SK-N-SH (cell line): ENCODE data around the gene CACNA1D.

Experiments used
- EZH2phosphoT487 ChIP-seq: fragments of 200-600 bp; sonication (generic); IDR thresholded peaks from 2 replicates; pipeline ENCODE4 v1.6.1; 2017; ENCODE audit warnings: low read depth, mixed run types, mild to moderate bottlenecking, antibody characterized with exemption, moderate library complexity, borderline replicate concordance
- MEF2A ChIP-seq: IDR thresholded peaks from 2 replicates; pipeline ENCODE4 v1.4.0; 2012; ENCODE audit warnings: low read depth, borderline replicate concordance
- NRF1 ChIP-seq: IDR thresholded peaks from 2 replicates; pipeline ENCODE4 v1.6.1; 2012; ENCODE audit warnings: low read depth, mild to moderate bottlenecking, low read length
- POLR2AphosphoS5 ChIP-seq: IDR thresholded peaks from 2 replicates; pipeline ENCODE4 v1.6.1; 2012; ENCODE audit warnings: low read depth, low read length
- RAD21 ChIP-seq: IDR thresholded peaks from 2 replicates; pipeline ENCODE4 v1.6.1; 2012; ENCODE audit warnings: mild to moderate bottlenecking, low read length
- SMC3 ChIP-seq: IDR thresholded peaks from 2 replicates; pipeline ENCODE4 v1.6.1; 2012; ENCODE audit warnings: low read depth, low read length, improper control_type of control experiment
- TEAD4 ChIP-seq: IDR thresholded peaks from 2 replicates; pipeline ENCODE4 v1.4.0; 2012; ENCODE audit warnings: mild to moderate bottlenecking, borderline replicate concordance; ENCODE audit not compliant: insufficient read depth
- TF ChIP-seq, protein P1 (sequence below): fragments of 200-600 bp; sonication (generic); IDR thresholded peaks from 2 replicates; pipeline ENCODE4 v1.6.1; 2017; ENCODE audit warnings: antibody characterized with exemption, mild to moderate bottlenecking, moderate library complexity
- TF ChIP-seq, protein P2 (sequence below): fragments of 150-350 bp; IDR thresholded peaks from 2 replicates; pipeline ENCODE4 v1.6.1; 2017; ENCODE audit warnings: antibody characterized with exemption, low read length, low read depth, borderline replicate concordance
- TF ChIP-seq, protein P3 (sequence below): IDR thresholded peaks from 2 replicates; pipeline ENCODE4 v1.4.0; 2012; ENCODE audit warnings: low read depth, borderline replicate concordance
- TF ChIP-seq, protein P4 (sequence below): IDR thresholded peaks from 2 replicates; pipeline ENCODE4 v1.4.0; 2012; ENCODE audit warnings: low read depth
- TF ChIP-seq, protein P5 (sequence below): IDR thresholded peaks from 2 replicates; pipeline ENCODE4 v1.6.1; 2012; ENCODE audit warnings: mild to moderate bottlenecking, low read depth, low read length, moderate library complexity

DNA sequence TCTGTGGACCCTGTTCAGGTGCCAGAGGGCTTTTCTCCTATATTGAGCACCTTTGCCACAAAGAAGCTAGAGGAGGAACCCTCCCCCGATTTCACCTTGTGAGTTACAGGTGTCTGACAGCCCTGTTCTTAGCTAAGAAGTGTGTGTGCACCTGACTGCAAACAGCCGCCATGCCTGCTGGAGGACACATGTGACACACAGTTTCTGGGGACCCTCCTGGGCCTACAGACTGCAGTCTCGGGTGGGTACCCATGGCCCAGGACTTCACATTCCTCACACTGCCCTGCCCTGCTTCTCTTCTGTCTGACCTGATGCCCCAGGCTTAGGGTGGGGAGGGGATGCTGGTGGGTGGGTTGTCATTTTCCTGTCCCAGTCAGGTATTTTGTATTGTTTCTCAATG is 140.6 kb downstream of the CACNA1D start:
- TF ChIP-seq, protein P1, sequence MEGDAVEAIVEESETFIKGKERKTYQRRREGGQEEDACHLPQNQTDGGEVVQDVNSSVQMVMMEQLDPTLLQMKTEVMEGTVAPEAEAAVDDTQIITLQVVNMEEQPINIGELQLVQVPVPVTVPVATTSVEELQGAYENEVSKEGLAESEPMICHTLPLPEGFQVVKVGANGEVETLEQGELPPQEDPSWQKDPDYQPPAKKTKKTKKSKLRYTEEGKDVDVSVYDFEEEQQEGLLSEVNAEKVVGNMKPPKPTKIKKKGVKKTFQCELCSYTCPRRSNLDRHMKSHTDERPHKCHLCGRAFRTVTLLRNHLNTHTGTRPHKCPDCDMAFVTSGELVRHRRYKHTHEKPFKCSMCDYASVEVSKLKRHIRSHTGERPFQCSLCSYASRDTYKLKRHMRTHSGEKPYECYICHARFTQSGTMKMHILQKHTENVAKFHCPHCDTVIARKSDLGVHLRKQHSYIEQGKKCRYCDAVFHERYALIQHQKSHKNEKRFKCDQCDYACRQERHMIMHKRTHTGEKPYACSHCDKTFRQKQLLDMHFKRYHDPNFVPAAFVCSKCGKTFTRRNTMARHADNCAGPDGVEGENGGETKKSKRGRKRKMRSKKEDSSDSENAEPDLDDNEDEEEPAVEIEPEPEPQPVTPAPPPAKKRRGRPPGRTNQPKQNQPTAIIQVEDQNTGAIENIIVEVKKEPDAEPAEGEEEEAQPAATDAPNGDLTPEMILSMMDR = no peak
- TF ChIP-seq, protein P2, sequence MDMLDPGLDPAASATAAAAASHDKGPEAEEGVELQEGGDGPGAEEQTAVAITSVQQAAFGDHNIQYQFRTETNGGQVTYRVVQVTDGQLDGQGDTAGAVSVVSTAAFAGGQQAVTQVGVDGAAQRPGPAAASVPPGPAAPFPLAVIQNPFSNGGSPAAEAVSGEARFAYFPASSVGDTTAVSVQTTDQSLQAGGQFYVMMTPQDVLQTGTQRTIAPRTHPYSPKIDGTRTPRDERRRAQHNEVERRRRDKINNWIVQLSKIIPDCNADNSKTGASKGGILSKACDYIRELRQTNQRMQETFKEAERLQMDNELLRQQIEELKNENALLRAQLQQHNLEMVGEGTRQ = no peak
- no peak for TF ChIP-seq EZH2phosphoT487
- TF ChIP-seq POLR2AphosphoS5 = no peak
- TF ChIP-seq TEAD4 = no peak
- TF ChIP-seq, protein P3, sequence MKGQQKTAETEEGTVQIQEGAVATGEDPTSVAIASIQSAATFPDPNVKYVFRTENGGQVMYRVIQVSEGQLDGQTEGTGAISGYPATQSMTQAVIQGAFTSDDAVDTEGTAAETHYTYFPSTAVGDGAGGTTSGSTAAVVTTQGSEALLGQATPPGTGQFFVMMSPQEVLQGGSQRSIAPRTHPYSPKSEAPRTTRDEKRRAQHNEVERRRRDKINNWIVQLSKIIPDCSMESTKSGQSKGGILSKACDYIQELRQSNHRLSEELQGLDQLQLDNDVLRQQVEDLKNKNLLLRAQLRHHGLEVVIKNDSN = no peak
- TF ChIP-seq SMC3 = no peak
- no peak for TF ChIP-seq RAD21
- TF ChIP-seq, protein P4, sequence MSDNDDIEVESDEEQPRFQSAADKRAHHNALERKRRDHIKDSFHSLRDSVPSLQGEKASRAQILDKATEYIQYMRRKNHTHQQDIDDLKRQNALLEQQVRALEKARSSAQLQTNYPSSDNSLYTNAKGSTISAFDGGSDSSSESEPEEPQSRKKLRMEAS = no peak
- TF ChIP-seq NRF1 = no peak
- TF ChIP-seq MEF2A = no peak
- TF ChIP-seq, protein P5, sequence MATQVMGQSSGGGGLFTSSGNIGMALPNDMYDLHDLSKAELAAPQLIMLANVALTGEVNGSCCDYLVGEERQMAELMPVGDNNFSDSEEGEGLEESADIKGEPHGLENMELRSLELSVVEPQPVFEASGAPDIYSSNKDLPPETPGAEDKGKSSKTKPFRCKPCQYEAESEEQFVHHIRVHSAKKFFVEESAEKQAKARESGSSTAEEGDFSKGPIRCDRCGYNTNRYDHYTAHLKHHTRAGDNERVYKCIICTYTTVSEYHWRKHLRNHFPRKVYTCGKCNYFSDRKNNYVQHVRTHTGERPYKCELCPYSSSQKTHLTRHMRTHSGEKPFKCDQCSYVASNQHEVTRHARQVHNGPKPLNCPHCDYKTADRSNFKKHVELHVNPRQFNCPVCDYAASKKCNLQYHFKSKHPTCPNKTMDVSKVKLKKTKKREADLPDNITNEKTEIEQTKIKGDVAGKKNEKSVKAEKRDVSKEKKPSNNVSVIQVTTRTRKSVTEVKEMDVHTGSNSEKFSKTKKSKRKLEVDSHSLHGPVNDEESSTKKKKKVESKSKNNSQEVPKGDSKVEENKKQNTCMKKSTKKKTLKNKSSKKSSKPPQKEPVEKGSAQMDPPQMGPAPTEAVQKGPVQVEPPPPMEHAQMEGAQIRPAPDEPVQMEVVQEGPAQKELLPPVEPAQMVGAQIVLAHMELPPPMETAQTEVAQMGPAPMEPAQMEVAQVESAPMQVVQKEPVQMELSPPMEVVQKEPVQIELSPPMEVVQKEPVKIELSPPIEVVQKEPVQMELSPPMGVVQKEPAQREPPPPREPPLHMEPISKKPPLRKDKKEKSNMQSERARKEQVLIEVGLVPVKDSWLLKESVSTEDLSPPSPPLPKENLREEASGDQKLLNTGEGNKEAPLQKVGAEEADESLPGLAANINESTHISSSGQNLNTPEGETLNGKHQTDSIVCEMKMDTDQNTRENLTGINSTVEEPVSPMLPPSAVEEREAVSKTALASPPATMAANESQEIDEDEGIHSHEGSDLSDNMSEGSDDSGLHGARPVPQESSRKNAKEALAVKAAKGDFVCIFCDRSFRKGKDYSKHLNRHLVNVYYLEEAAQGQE = no peak
